Uterus (tissue), 2 donors: ENCODE results near the gene SUPT3H.

Experiments
- POLR2A ChIP-seq, 2 donors: fragments of 450-650 bp; IDR thresholded peaks; one replicate each; pipeline ENCODE4 v1.6.1; 2016; ENCODE audit warnings: antibody characterized with exemption in 2 of 2, mild to moderate bottlenecking in 1 of 2, moderate library complexity in 1 of 2
- TF ChIP-seq, protein P1 (sequence below), 4 experiments: fragments of 200-600 bp in 2 of 4; fragments of 450-650 bp in 2 of 4; sonication (generic) in 2 of 4; IDR thresholded peaks; one replicate each; pipeline ENCODE4 v1.5.1; 2016 to 2019; ENCODE audit warnings: antibody characterized with exemption in 4 of 4, mild to moderate bottlenecking in 2 of 4, moderate library complexity in 1 of 4

DNA sequence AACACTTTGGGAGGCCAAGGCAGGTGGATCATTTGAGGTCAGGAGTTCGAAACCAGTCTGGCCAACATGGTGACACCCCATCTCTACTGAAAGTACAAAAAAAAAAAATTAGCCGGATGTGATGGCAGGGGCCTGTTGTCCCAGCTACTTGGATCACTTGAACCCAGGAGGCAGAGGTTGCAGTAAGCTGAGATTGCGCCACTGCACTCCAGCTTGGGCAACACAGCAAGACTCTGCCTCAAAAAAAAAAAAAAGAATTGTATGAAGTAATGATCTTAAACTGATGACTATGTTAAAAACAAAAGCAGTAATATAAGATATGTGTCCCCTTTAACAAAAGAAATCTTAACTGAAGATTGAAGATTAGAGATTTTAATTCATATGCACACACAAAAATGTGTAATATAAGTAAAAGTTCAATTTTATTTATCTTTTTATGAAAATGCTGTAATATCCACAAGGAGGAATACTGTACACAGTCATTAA is 78.6 kb downstream of the SUPT3H start:
- TF ChIP-seq, protein P1, sequence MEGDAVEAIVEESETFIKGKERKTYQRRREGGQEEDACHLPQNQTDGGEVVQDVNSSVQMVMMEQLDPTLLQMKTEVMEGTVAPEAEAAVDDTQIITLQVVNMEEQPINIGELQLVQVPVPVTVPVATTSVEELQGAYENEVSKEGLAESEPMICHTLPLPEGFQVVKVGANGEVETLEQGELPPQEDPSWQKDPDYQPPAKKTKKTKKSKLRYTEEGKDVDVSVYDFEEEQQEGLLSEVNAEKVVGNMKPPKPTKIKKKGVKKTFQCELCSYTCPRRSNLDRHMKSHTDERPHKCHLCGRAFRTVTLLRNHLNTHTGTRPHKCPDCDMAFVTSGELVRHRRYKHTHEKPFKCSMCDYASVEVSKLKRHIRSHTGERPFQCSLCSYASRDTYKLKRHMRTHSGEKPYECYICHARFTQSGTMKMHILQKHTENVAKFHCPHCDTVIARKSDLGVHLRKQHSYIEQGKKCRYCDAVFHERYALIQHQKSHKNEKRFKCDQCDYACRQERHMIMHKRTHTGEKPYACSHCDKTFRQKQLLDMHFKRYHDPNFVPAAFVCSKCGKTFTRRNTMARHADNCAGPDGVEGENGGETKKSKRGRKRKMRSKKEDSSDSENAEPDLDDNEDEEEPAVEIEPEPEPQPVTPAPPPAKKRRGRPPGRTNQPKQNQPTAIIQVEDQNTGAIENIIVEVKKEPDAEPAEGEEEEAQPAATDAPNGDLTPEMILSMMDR (IDR thresholded peaks at IDR 0.05) = no peak
- no peak for TF ChIP-seq POLR2A (IDR thresholded peaks at IDR 0.05)
